Measurements from ENCODE around the gene WFDC11. TPM values are rescaled to one million over a fixed set of nuclear protein-coding genes. Genes with fewer than 3 reads are reported as not detected.
"Not testable (repeated sequence)": the region's sequence is repeated elsewhere in the genome, so short reads cannot be mapped to it uniquely, and the experiment has no call there.

Gene WFDC11
- polyA plus RNA-seq (2011; rRNA removed) (not detected in 2 replicates), polyA minus RNA-seq (2011; rRNA and poly(A)+ RNA removed) (not detected in 2 replicates)

DNA sequence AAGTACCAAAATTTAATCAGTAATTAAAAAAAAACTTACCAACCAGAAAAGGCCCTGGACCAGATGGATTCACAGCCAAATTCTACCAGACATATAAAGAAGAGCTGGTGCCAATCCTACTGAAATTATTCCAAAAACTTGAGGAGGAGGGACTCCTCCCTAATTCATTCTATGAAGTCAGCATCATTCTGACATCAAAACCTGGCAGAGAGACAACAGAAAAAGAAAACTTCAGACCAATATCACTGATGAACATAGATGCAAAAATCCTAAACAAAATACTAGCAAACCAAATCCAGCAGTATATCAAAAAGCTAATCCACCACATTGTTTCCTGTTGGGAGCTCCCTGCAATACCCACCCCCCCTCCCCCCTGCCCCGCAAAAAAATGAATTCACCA lies at the start of gene WFDC11:
TSS of gene WFDC11 (minus strand) at position 101 of the 400 bp plus-strand sequence. CDS start 19,639 bp downstream, outside the sequence.
- CTCF ChIA-PET = no interaction called here
- DNase-seq (ENCODE audit: low read depth, low spot score) = no peak
- Histone ChIP-seq H3K27me3 (ENCODE audit: control insufficient read depth, insufficient read depth, low read length) (no peaks in the 10 kb centered on the region), H3K27ac (ENCODE audit: low read depth, low read length) (no peak within 1 kb of the TSS), H3K4me3 (ENCODE audit: low read depth, low read length) (no peak within 1 kb of the TSS), H3K9me3 (ENCODE audit: control insufficient read depth, insufficient read depth, low read length) (no peaks in the 10 kb centered on the region)
- POLR2A ChIA-PET = no interaction called here
- TF ChIP-seq, protein P1, sequence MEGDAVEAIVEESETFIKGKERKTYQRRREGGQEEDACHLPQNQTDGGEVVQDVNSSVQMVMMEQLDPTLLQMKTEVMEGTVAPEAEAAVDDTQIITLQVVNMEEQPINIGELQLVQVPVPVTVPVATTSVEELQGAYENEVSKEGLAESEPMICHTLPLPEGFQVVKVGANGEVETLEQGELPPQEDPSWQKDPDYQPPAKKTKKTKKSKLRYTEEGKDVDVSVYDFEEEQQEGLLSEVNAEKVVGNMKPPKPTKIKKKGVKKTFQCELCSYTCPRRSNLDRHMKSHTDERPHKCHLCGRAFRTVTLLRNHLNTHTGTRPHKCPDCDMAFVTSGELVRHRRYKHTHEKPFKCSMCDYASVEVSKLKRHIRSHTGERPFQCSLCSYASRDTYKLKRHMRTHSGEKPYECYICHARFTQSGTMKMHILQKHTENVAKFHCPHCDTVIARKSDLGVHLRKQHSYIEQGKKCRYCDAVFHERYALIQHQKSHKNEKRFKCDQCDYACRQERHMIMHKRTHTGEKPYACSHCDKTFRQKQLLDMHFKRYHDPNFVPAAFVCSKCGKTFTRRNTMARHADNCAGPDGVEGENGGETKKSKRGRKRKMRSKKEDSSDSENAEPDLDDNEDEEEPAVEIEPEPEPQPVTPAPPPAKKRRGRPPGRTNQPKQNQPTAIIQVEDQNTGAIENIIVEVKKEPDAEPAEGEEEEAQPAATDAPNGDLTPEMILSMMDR (IDR thresholded peaks at IDR 0.05; ENCODE audit: low read depth, low read length) = no peak

DNA sequence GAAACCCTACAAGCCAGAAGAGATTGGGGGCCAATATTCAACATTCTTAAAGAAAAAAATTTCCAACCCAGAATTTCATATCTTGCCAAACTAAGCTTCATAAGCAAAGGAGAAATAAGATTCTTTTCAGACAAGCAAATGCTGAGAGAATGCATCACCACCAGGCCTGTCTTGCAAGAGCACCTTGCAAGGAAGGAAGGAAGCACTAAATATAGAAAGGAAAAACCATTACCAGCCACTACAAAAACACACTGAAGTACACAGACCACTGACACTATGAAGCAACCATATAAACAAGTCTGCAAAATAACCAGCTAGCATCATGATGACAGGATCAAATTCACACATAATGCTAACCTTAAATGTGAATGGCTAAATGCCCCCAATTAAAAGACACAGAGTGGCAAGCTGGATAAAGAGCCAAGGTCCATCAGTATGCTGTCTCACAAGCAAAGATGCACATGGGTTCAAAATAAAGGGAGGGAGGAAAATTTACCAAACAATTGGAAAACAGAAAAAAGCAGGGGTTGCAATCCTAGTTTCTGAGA lies 46.2 kb upstream of the WFDC11 start:
- POLR2A ChIA-PET = not testable (repeated sequence)

DNA sequence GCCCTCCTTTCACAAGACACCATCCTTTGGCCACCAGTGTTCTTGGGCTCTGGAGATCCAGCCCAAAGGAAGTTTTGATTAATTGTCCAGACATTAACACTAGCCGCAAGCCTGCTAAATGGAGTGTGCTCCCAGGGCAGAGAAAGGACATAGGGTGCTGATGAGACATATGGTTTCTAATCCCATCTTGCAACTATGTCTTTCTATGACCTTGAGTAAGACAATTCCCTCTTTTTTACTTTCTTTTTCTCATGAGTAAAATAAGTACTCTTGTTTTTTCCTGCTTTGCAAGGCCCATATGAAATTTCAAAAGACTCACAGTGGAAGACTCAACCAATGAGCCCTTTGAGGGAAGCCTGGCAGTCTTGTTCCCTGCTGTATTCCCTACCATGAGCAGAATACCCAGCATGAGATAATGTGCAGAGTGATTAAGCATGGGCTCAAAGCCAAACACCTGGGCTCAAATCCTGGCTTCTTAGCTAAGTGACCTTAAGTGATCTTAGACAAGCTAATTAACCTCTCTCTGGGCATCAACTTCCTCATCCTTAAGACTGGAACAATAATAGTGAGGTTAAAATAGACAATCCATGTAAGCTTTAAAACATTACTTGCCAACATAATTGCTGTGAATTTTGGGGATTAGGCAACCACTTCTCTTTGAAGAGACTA lies 35.1 kb upstream of the WFDC11 start, which contains the start of gene WFDC10B:
TSS of gene WFDC10B (minus strand) at position 51 of the 669 bp plus-strand sequence. CDS start 19,027 bp downstream, outside the sequence.
- CTCF ChIA-PET = no interaction called here
- Histone ChIP-seq H3K27me3 (ENCODE audit: control insufficient read depth, insufficient read depth, low read length) (peaks cover 4% of the 10 kb centered on the region), H3K4me3 (ENCODE audit: low read depth, low read length) (no peak within 1 kb of the TSS), H3K9me3 (ENCODE audit: control insufficient read depth, insufficient read depth, low read length) (no peaks in the 10 kb centered on the region), H3K27ac (ENCODE audit: low read depth, low read length) (no peak within 1 kb of the TSS)
- POLR2A ChIA-PET = no interaction called here
- TF ChIP-seq, protein P1 (IDR thresholded peaks at IDR 0.05; ENCODE audit: low read depth, low read length) = no peak
- DNase-seq (ENCODE audit: low read depth, low spot score) = no peak

More for the DNA sequence above, 46.2 kb upstream of the WFDC11 start:
- DNase-seq (ENCODE audit: low read depth, low spot score); H3K9me3 ChIP-seq (ENCODE audit: control insufficient read depth, insufficient read depth, low read length); CTCF ChIA-PET; H3K4me3 ChIP-seq (ENCODE audit: low read depth, low read length); H3K27me3 ChIP-seq (ENCODE audit: control insufficient read depth, insufficient read depth, low read length); H3K27ac ChIP-seq (ENCODE audit: low read depth, low read length): not testable (repeated sequence)

DNA sequence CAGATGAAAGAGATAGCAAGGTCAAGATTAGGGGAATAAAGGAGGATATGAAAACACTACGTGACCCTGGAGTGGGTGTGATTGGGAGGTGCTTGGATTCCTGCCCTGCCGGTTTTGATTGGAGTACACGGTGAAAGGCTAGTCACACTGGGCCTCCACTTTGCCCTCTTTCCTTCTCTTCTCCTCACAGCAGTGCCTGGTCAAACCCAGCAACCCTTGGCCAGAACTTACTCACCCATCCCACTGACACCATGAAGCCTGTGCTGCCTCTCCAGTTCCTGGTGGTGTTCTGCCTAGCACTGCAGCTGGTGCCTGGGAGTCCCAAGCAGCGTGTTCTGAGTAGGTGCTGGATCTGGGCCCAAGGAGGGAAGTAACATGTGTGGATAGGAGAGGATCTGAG lies 31.8 kb upstream of the WFDC11 start, which contains the start of gene WFDC13:
TSS of gene WFDC13 (plus strand) at position 166 of the 400 bp plus-strand sequence. CDS start at position 252, 86 bp downstream.
- TF ChIP-seq, protein P1 (IDR thresholded peaks at IDR 0.05; ENCODE audit: low read depth, low read length) = no peak
- ChIA-PET POLR2A (no interaction called here), CTCF (interaction anchor here (2.0 kb wide), 1 partner anchor 69 kb away, joined by 7 read pairs; no protein-coding TSS in a partner anchor)
- no peak within 1 kb of the TSS for H3K27ac ChIP-seq (ENCODE audit: low read depth, low read length)
- peaks cover 4% of the 10 kb centered on the region for H3K27me3 ChIP-seq (ENCODE audit: control insufficient read depth, insufficient read depth, low read length)
- DNase-seq (ENCODE audit: low read depth, low spot score) = no peak
- H3K4me3 ChIP-seq (ENCODE audit: low read depth, low read length) = no peak within 1 kb of the TSS
- no peaks in the 10 kb centered on the region for H3K9me3 ChIP-seq (ENCODE audit: control insufficient read depth, insufficient read depth, low read length)

DNA sequence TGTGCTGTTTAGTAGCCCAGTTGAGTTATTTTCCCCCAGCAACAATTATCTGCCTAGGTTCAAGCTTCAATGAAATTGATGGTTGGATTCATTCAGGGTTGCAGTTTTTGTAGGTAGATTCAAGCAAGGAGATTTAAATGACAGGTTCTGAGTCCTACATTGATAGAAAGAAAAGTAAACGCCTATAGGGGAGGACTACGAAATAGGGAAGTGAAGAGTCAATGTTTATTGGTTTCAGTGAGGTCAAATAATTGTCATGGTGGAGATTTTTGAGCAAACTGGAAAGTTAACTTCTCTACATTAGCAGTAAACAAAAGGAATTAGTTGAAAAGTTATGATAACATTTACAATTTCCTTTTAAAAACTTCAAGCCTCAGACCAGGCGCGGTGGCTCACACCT lies 31.1 kb upstream of the WFDC11 start:
- H3K27ac ChIP-seq (ENCODE audit: low read depth, low read length) = no peak overlapping the region
- TF ChIP-seq, protein P1 (IDR thresholded peaks at IDR 0.05; ENCODE audit: low read depth, low read length) = no peak
- no peaks in the 10 kb centered on the region for H3K9me3 ChIP-seq (ENCODE audit: control insufficient read depth, insufficient read depth, low read length)
- no peak for DNase-seq (ENCODE audit: low read depth, low spot score)
- ChIA-PET POLR2A (no interaction called here), CTCF (interaction anchor here (2.0 kb wide), 1 partner anchor 70 kb away, joined by 7 read pairs; no protein-coding TSS in a partner anchor)
- no peak overlapping the region for H3K4me3 ChIP-seq (ENCODE audit: low read depth, low read length)
- peaks cover 4% of the 10 kb centered on the region for H3K27me3 ChIP-seq (ENCODE audit: control insufficient read depth, insufficient read depth, low read length)
